Liver (tissue), 9 donors: ENCODE measurements around the gene TRPM2. TPM values are rescaled to one million over a fixed set of nuclear protein-coding genes. Genes with fewer than 3 reads are reported as not detected.
"Not testable (repeated sequence)": the region's sequence is repeated elsewhere in the genome, so short reads cannot be mapped to it uniquely, and the experiment has no call there.

Experiments
- DNase-seq: peaks from one replicate; pipeline ENCODE4 v3.0.0-alpha.2; 2017; ENCODE audit warnings: low spot score
- H3K27ac ChIP-seq, 2 donors: one replicate each; pipeline ENCODE4 v1.7.0; 2013; ENCODE audit warnings: inconsistent platforms in 2 of 2, low read length in 2 of 2, control low read depth in 1 of 2, low read depth in 1 of 2, mild to moderate bottlenecking in 1 of 2
- H3K27me3 ChIP-seq, 4 donors: one replicate each; pipeline versions ENCODE4 v1.6.1 to v1.7.0; 2013; ENCODE audit warnings: low read length in 3 of 4, inconsistent platforms in 1 of 4, mild to moderate bottlenecking in 1 of 4, moderate library complexity in 1 of 4; ENCODE audit not compliant: control insufficient read depth in 4 of 4, insufficient read depth in 4 of 4
- H3K36me3 ChIP-seq, 4 donors: one replicate each; pipeline versions ENCODE4 v1.6.1 to v1.7.0; 2013; ENCODE audit warnings: low read length in 3 of 4, mild to moderate bottlenecking in 3 of 4, low read depth in 1 of 4, moderate library complexity in 1 of 4; ENCODE audit not compliant: control insufficient read depth in 4 of 4, insufficient read depth in 3 of 4
- H3K4me1 ChIP-seq, 4 donors: one replicate each; pipeline versions ENCODE4 v1.6.1 to v1.7.0; 2013; ENCODE audit warnings: low read length in 3 of 4, mild to moderate bottlenecking in 3 of 4, moderate library complexity in 1 of 4; ENCODE audit not compliant: control insufficient read depth in 4 of 4, insufficient read depth in 4 of 4
- H3K4me3 ChIP-seq, 3 donors: one replicate each; pipeline versions ENCODE4 v1.6.1 to v1.7.0; 2013; ENCODE audit warnings: low read length in 3 of 3, control low read depth in 1 of 3, low read depth in 1 of 3, mild to moderate bottlenecking in 1 of 3
- H3K9ac ChIP-seq, 2 donors: one replicate each; pipeline ENCODE4 v1.7.0; 2013; ENCODE audit warnings: low read length in 2 of 2, mild to moderate bottlenecking in 2 of 2, moderate library complexity in 2 of 2, control low read depth in 1 of 2, low read depth in 1 of 2
- H3K9me3 ChIP-seq, 4 donors: one replicate each; pipeline versions ENCODE4 v1.6.1 to v1.7.0; 2013; ENCODE audit warnings: low read length in 3 of 4; ENCODE audit not compliant: control insufficient read depth in 4 of 4
- FOXA2 ChIP-seq: IDR thresholded peaks from 2 replicates; pipeline ENCODE4 v1.6.1; 2016; ENCODE audit warnings: antibody characterized with exemption
- HNF4A ChIP-seq, 2 donors: conservative IDR thresholded peaks; 2 replicates each; pipeline ENCODE4 v1.6.1; 2016; ENCODE audit warnings: antibody characterized with exemption in 2 of 2, mild to moderate bottlenecking in 2 of 2
- JUND ChIP-seq, 2 donors: IDR thresholded peaks; 2 replicates each; pipeline ENCODE4 v1.6.1; 2016; ENCODE audit warnings: antibody characterized with exemption in 2 of 2
- NR2F2 ChIP-seq: IDR thresholded peaks from 2 replicates; pipeline ENCODE4 v1.6.1; 2016; ENCODE audit warnings: antibody characterized with exemption
- RXRA ChIP-seq, 2 donors: IDR thresholded peaks; 2 replicates each; pipeline ENCODE4 v1.6.1; 2017 to 2018; ENCODE audit warnings: antibody characterized with exemption in 2 of 2, mild to moderate bottlenecking in 1 of 2
- SP1 ChIP-seq: IDR thresholded peaks from 2 replicates; pipeline ENCODE4 v1.6.1; 2018; ENCODE audit warnings: antibody characterized with exemption, mild to moderate bottlenecking
- WGBS: extraction: QIAGEN DNeasy Blood & Tissue Kit; methylation state at CpG from one replicate; pipeline ENCODE4 v1.1.7; 2013; 5-methylcytosine and 5-hydroxymethylcytosine counted together
- polyA plus RNA-seq, 2 donors: library from polyadenylated mRNA; stranded (reverse) in 1 of 2; unstranded in 1 of 2; fragments of 200-250 nt in 1 of 2; fragments of >200 nt in 1 of 2; fragmentation: Nextera tagmentation in 1 of 2; extraction: Ambion mirVana in 1 of 2; gene quantifications; one replicate each; pipeline versions ENCODE4 v1.2.1 to v1.2.3, GENCODE V29; 2013 to 2015
- total RNA-seq, 2 donors: library from RNA; depleted of rRNA; stranded (reverse); fragments of >200 nt; gene quantifications; one replicate each; pipeline ENCODE4 v1.2.3, GENCODE V29; 2014
- TF ChIP-seq, protein P1 (sequence below): IDR thresholded peaks from 2 replicates; pipeline ENCODE4 v1.6.1; 2016; ENCODE audit warnings: antibody characterized with exemption
- TF ChIP-seq, protein P2 (sequence below): IDR thresholded peaks from 2 replicates; pipeline ENCODE4 v1.6.1; 2016; ENCODE audit warnings: antibody characterized with exemption
- TF ChIP-seq, protein P3 (sequence below): fragments of 150-350 bp; IDR thresholded peaks from 2 replicates; pipeline ENCODE4 v1.5.1; 2017; ENCODE audit warnings: improper control_type of control experiment, low read depth, low read length; ENCODE audit not compliant: missing input control
- TF ChIP-seq, protein P4 (sequence below): IDR thresholded peaks from 2 replicates; pipeline ENCODE4 v1.6.1; 2016; ENCODE audit warnings: antibody characterized with exemption, mild to moderate bottlenecking
- donor health status: healthy.
- donor health status: healthy.
- donor health status: healthy.
- donor health status: healthy.
- donor health status: healthy.

Gene TRPM2
- total and polyA plus RNA-seq, 4 donors: 0.43 to 1.3 (median 0.63) TPM

DNA sequence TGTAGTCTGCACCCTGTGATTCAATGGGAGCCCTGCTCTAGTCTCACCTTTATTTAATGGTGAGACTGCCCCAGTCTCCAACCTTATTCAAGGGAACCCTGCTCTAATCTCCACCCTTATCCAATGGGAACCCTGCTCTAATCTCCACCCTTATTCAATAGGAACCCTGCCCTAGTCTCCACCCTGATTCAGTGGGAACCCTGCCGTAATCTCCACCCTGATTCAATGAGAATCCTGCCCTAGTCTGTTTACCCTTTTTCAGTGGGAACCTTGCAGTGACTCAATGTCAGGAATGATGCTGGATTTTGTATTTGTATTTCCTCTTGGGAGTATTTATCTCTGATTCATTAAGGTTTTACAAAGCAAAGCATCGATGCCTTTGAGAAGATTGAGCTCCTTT, 39.5 kb downstream of the TRPM2 start:
- no peaks in the 10 kb centered on the region for H3K4me1 ChIP-seq
- H3K9me3 ChIP-seq: no peaks in the 10 kb centered on the region
- no peak for TF ChIP-seq NR2F2
- TF ChIP-seq JUND (IDR thresholded peaks at IDR 0.05): no peak
- no peak for TF ChIP-seq FOXA2
- TF ChIP-seq RXRA (IDR thresholded peaks at IDR 0.05): no peak
- TF ChIP-seq SP1: no peak
- H3K9ac ChIP-seq: no peak overlapping the region
- H3K4me3 ChIP-seq: no peak overlapping the region
- no peak for DNase-seq
- H3K27ac ChIP-seq: no peak overlapping the region
- 53% methylated on average over 2 of the region's 2 CpGs for WGBS
- no peaks in the 10 kb centered on the region for H3K27me3 ChIP-seq
- H3K36me3 ChIP-seq: no peaks in the 10 kb centered on the region

DNA sequence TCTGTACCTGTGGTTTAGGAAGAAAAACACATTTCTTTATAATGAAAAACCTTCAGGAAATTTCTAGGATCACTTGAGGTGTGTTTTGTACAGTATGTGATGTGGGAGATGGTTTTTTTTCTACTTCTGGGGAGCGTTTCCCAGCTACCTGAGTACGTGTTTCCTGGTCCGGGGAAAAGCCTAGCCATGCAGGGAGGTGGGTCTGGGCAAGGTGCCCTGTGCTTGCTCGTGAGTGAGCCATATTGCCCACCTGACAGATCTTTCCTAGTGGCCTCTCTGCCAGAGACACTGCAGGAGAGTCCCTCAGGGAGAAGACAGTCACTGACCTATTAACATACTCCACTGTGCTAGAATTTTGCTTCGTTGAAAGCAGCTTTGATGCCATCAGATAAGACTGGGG, 41.3 kb downstream of the TRPM2 start:
- 75% methylated on average over 5 of the region's 5 CpGs for WGBS
- H3K36me3 ChIP-seq: no peaks in the 10 kb centered on the region
- TF ChIP-seq HNF4A (conservative IDR thresholded peaks at IDR 0.05): no peak
- TF ChIP-seq, protein P1, sequence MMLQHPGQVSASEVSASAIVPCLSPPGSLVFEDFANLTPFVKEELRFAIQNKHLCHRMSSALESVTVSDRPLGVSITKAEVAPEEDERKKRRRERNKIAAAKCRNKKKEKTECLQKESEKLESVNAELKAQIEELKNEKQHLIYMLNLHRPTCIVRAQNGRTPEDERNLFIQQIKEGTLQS: no peak
- TF ChIP-seq, protein P2, sequence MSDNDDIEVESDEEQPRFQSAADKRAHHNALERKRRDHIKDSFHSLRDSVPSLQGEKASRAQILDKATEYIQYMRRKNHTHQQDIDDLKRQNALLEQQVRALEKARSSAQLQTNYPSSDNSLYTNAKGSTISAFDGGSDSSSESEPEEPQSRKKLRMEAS: no peak
- TF ChIP-seq, protein P3, sequence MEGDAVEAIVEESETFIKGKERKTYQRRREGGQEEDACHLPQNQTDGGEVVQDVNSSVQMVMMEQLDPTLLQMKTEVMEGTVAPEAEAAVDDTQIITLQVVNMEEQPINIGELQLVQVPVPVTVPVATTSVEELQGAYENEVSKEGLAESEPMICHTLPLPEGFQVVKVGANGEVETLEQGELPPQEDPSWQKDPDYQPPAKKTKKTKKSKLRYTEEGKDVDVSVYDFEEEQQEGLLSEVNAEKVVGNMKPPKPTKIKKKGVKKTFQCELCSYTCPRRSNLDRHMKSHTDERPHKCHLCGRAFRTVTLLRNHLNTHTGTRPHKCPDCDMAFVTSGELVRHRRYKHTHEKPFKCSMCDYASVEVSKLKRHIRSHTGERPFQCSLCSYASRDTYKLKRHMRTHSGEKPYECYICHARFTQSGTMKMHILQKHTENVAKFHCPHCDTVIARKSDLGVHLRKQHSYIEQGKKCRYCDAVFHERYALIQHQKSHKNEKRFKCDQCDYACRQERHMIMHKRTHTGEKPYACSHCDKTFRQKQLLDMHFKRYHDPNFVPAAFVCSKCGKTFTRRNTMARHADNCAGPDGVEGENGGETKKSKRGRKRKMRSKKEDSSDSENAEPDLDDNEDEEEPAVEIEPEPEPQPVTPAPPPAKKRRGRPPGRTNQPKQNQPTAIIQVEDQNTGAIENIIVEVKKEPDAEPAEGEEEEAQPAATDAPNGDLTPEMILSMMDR: no peak
- TF ChIP-seq NR2F2: no peak

DNA sequence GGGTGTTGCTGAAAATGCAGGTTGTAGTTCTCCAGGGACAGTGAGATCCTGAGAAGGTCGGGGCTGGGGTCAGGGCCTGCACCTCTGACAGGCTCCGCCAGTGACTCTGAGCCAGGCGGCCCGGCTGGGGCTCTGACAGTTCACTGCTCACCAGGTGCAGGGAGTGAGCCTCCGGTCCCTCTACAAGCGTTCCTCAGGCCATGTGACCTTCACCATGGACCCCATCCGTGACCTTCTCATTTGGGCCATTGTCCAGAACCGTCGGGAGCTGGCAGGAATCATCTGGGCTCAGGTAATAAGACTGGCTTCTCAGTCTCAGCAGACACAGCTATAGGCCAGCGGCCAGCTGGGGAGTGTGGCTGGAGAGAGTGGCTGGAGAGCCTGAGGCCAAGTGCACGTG, 41.8 kb downstream of the TRPM2 start:
- Histone ChIP-seq H3K36me3 (no peaks in the 10 kb centered on the region), H3K4me3 (no peak overlapping the region), H3K27me3 (no peaks in the 10 kb centered on the region), H3K4me1 (no peaks in the 10 kb centered on the region), H3K27ac (no peak overlapping the region), H3K9ac (no peak overlapping the region), H3K9me3 (no peaks in the 10 kb centered on the region)
- TF ChIP-seq, protein P4, sequence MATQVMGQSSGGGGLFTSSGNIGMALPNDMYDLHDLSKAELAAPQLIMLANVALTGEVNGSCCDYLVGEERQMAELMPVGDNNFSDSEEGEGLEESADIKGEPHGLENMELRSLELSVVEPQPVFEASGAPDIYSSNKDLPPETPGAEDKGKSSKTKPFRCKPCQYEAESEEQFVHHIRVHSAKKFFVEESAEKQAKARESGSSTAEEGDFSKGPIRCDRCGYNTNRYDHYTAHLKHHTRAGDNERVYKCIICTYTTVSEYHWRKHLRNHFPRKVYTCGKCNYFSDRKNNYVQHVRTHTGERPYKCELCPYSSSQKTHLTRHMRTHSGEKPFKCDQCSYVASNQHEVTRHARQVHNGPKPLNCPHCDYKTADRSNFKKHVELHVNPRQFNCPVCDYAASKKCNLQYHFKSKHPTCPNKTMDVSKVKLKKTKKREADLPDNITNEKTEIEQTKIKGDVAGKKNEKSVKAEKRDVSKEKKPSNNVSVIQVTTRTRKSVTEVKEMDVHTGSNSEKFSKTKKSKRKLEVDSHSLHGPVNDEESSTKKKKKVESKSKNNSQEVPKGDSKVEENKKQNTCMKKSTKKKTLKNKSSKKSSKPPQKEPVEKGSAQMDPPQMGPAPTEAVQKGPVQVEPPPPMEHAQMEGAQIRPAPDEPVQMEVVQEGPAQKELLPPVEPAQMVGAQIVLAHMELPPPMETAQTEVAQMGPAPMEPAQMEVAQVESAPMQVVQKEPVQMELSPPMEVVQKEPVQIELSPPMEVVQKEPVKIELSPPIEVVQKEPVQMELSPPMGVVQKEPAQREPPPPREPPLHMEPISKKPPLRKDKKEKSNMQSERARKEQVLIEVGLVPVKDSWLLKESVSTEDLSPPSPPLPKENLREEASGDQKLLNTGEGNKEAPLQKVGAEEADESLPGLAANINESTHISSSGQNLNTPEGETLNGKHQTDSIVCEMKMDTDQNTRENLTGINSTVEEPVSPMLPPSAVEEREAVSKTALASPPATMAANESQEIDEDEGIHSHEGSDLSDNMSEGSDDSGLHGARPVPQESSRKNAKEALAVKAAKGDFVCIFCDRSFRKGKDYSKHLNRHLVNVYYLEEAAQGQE: no peak
- TF ChIP-seq RXRA (IDR thresholded peaks at IDR 0.05): no peak
- no peak for TF ChIP-seq SP1
- TF ChIP-seq, protein P3: no peak
- no peak for TF ChIP-seq JUND (IDR thresholded peaks at IDR 0.05)
- DNase-seq: no peak
- 65% methylated on average over 11 of the region's 11 CpGs for WGBS

More for the DNA sequence above, 41.3 kb downstream of the TRPM2 start:
- no peak overlapping the region for H3K27ac ChIP-seq
- no peak overlapping the region for H3K9ac ChIP-seq
- H3K4me3 ChIP-seq: no peak overlapping the region
- no peaks in the 10 kb centered on the region for H3K4me1 ChIP-seq
- no peak for DNase-seq
- no peaks in the 10 kb centered on the region for H3K27me3 ChIP-seq
- no peaks in the 10 kb centered on the region for H3K9me3 ChIP-seq

DNA sequence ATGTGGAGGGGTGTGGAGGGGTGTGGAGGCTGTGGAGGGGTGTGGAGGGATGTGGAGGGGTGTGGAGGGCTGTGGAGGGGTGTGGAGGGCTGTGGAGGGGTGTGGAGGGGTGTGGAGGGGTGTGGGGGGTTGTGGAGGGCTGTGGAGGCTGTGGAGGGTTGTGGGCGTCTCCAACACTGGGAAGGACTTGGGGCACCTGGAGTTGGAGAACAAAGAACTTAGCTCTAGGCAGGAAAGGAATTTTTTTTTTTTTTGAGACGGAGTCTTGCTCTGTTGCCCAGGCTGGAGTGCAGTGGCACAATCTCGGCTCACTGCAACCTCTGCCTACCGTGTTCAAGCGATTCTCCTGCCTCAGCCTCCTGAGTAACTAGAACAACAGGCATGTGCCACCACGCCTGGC, 43.4 kb downstream of the TRPM2 start:
- H3K4me1 ChIP-seq, H3K9me3 ChIP-seq, H3K27ac ChIP-seq, H3K4me3 ChIP-seq, H3K9ac ChIP-seq, H3K27me3 ChIP-seq, DNase-seq, H3K36me3 ChIP-seq: not testable (repeated sequence)
- WGBS: 92% methylated on average over 6 of the region's 6 CpGs
